ENCODE measurements around the gene TSPAN18.

Gene TSPAN18

DNA sequence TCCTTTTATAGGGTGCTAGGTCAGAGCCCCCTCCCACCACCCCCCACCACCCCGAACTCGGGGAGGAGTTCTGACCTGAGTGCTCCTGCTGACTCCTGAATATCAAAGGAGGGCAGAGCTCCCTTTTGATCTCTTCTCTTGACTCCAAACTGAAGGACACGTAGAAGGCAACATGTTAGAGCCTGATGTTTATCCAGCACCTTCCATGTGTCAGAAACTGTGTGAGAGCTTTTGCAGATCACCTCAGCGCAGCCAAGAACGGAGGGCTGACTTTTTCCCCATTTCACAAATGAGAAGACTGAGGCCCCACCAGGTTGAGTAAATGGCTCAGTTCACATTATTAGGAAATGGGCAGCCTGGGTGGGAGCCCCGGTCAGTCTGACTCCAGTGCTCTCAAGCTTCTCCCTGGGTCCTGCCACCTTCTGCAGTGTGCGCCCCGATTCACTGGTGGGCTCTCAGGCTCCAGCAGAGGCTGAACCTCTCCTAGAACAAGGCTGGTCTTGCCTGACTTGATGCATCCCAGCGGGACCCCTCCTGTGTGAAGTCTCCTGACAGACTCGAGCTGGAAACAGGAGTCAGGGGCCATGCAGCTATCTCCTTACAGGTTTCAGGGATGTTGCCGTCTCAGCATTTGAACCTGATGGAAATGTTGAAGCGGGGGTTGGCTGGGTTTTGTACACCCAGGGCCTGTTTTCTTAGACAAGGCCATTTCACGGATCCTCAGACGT lies 98.5 kb downstream of the TSPAN18 start:
- no peak for DNase-seq

DNA sequence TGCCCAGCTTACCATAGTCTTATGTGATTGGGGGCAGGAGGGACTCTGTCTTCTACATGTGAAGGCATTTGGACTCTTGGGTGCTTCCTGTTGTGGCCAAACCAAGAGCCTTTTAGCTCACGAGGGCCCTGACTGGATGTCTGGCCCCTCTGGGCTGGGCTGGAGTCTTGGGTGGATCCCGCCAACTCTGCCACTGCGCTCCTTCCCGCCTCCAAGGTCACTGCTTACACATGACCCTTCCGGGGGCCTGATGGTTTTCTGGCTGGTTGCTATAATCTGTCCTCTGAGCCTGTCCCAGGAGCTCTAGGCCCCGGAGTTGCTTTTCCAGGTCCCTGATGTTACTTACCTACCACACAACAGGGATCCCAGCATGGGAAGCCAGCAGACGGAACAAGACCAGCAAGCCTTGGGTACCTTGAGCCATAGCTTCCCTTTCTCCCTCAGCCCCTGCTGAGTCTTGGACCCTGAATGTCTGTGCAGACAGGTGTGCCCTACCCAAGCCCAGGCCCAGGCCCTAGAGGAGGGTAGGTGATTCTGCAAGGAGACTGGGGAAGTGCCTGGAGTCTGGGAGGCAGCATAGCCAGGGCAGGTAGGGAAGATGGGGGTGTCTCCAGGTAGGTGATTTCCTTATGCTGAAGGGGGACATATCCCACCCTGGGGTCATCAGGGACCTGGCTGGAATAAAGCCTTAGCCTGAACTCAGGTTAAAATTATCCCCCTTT lies 100.3 kb downstream of the TSPAN18 start:
- no peak for DNase-seq

DNA sequence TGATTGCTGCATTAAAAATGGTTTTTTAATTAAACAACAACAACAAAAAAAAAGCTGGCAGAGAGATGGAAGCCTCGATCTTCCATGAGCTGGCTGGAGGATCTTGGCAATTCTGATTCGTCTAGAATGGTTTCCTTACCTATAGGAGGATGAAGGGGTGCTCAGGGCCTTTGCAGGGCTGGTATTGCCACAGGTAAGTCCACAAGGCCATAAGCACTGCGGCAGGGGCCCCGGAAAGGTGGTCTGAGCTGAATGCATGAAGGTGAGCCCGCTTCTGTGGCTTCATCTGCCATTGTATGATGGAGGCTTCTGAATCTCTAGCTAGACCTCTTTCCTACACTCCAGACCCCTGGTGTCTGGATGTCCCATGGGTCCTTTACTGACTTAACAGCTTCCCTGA lies 101.5 kb downstream of the TSPAN18 start:
- DNase-seq: no peak

DNA sequence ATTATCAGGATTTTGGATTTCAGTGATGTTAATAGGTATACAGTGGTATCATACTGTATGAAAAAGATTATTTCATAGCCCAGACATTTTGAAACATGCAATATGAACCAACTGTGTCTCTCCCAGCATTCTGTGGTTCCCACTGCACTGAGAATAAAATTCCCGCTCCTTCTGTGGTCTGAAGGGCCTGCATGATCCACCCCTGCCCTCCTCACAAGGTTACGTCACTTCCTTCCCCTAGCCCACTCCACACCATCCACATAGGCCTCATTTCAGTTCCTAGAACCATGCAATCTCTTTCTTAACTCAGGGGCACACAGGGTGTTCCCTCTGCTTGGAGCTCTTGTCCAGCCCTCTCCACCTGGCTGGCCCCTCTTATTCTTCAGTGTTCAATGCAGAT lies 103.1 kb downstream of the TSPAN18 start:
- no peak for DNase-seq

DNA sequence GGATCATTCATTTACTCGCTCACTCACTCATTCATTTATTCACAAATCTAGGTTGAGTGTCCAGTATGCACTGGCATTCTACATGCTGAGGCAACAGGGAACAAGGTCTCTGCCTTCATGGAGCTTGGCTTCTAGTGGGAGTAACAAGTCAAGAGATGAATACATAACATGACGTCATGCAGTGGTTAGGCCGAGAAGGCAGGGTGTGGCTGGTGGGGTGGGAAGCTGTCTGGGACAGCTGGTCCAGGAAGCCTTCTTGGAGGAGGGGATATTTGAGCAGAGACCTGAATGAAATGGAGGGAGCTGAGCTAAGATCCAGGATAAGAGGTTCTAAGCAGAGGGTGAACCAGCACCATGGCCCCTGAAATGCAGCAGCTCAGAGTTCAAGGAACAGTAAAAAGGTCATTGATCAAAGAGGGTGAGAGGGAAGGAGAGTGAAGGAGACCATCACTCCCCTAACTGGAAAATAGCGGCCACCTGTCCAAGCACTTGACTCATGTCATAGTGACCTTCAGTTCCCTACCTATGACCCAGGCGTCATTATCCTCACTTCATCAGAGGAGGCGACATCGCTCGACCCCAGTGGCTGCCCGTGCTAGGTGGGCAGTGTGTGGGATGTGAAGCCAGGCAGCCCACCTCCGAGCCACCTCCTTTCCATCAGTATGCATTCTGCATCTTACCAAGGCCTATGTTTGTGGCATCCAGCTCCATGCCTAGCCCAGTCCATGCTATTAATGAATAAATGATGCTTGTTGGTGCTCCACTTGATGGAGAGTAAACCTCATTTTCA lies 105.0 kb downstream of the TSPAN18 start:
- DNase-seq: no peak

DNA sequence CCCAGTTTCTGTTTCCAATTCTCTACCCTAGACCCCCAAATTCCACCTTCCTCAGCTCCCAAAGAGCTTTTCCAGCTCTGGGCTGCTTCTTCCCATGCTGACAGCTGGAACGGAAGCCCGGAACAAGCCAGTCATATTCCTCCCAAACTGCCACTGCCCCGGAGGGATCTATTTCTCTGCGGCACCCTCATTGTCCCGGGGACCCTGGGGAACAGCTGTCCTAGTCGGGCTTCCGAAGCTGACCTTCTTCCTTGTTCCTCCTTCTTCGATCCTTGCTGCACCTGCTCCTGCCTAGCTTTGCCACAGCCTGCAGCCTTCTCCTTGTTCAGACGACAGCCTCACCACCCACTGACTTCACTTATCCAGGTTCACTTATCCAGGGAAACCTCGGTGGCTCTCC lies 105.7 kb downstream of the TSPAN18 start:
- DNase-seq: no peak

DNA sequence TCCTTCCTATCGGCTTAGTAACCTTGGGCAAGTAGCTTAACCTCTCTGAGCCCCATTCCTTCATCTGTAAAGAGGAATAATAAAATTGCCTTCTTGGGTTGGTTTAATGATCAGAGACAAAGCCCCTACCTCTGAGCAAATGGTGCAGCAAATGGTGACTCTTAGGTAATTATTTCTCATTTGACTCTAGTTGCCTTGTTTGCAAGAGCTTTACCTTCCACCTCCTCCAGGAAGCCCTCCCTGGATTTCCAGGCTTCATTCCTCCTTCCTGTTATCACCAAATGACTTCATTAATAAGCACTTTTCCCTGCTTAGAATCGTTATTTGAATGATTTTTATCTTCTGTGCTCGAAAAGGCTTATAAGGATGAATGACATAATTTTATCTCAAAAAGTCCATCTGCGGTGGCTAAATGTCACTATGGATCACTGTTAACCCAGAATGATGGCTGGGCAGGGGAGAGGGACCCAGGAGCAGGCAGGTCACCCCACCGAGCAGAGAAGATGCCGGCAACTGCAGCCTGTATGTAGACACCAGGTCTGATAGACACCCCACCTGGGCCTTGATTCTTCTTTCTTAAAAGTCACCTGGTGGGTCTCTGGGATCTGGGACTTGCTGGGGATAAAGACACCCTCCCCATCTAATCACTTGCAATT lies 106.6 kb downstream of the TSPAN18 start:
- no peak for DNase-seq

DNA sequence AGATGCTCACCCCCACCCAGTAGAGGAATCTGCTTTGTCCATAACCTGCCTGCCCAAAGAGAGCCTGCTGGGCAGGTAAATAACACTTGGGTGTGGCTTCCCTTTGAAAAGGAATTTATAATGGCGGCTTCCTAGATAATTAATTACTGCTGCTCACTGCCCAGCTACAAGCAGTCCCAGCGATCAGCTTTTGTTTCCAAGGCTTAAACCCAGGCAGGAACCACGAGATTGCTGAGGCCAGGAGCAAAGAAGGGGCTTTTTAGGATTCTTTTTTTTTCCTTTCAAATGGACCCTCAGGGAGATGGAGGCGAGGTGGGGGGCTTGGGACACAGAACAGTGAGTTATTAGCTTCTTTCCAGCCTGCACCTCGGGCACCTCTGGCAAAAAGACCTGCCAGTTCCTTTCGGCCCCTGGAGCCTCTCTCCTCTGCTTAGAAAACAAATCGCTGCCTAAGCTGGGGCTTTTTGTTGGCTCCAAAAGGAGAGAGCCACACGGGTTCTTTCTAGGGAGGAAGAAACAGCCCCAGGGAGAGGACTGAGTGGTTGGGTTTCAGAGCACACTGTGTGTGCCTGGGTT lies 107.2 kb downstream of the TSPAN18 start:
- DNase-seq: no peak

DNA sequence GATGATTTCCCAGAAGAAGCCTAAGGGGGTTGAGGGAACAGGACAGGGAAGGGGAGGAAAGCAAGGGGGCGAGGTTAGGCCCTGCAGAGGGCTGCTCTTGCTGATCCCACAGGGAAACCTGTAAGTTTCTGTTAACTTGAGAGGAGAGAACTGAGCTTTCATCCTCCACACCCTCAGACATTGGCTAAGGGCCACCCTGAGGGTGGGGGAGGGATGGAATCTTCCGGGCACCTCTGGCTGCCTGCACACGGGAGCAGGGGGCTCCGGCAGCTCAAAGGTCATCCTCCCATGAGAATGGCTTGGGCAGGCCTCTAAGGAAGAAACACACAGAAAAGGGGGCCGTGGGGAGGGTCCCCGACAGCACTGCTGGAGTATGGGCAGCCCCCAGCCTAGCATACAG lies 108.1 kb downstream of the TSPAN18 start:
- no peak for DNase-seq

DNA sequence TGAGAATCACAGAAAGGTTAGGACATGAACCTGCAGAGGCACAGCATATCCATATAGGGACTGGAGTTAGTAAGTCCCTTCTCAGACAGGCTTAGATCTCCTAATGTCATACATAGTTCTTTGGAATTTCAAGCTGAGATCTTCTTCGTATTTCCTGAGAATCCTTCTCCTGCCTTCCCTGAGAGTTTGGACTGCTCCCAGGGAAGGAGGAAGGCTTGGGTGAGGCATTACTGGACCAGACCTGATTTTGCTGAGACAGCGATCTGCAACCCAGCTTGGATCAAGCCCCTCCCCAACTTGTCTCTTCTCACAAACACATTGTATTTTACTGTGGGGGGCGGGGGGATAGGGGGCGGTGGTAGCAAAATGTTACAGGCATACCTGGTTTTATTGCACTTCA lies 108.5 kb downstream of the TSPAN18 start:
- no peak for DNase-seq

DNA sequence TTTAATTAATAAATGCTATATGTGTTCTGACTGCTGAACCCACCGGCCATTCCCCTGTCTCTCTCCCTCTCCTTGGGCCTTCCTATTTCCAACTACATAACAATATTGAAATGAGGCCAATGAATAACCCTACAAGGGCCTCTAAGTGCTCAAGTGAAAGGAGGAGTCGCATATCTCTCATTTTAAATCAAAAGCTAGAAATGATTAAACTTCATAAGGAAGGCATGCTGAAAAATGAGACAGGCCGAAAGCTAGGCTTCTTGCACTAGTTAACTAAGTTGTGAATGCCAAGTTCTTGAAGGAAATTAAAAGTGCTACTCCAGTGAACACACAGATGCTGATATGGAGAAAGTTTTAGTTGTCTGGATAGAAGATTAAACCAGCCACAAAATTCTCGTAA lies 109.2 kb downstream of the TSPAN18 start:
- DNase-seq: no peak

DNA sequence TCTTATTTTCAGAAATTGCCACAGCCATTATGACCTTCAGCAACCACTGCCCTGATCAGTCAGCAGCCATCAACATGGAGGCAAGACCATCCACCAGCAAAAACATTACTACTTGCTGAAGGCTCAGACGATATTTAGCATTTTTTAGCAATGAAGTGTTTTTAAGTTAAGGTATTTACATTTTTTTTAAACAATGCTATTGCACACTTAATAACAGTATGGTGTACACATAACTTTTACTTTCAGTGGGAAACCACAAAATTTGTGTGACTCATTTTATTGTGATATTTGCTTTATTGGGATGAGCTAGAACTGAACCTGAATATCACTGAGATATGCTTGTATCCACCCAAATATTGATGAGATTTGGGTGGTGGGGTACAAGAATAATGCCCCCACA lies 110.9 kb downstream of the TSPAN18 start:
- no peak for DNase-seq

DNA sequence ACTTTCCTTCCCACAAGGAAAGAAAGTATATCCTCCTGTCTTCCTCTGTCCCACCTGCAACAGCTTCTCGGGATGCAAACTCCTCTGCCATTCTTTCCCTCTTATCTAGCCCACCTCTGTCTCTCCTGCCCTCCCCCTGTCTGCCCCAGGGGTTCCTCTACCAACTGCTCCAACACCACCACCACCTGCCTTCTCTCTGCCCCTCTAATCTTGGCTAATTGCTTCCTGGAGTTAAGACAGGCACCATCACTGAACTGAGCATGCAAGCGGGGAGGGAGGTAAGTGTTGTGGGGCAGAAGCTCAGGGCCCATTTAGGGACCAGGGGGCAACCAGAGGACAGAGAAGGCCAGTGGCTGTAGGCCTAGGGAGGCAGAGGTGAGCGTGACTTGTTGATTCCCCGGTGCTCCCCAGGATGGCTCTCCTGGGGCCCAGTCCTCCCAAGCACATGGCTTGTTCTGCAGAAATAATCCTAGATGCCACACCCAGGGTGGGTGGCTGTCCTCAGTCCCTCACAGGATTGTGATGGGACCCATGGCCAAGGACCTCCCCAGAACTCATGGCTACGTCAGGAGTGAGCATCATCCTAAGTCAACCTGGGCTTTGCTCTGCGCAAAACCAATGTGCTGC lies 112.8 kb downstream of the TSPAN18 start:
- no peak for DNase-seq

DNA sequence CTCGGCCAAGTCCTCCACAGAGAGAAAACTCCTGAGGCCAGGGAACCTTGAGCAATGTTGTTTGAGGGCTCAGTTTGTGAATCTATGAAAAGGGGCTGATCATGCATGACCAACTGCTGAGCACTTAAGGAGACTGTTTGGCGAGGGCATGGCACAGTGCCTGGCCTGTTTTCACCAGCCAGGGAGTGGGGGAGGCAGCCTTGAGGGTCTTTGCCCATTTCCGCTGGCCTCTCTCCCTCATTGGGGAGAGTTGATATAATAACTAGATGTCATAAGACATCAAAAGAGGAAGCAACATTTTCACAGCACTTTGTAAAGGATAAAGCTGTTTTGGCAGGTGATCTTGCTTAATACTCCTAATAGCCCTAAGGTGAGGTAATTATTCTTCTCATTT lies 113.3 kb downstream of the TSPAN18 start:
- DNase-seq: no peak

DNA sequence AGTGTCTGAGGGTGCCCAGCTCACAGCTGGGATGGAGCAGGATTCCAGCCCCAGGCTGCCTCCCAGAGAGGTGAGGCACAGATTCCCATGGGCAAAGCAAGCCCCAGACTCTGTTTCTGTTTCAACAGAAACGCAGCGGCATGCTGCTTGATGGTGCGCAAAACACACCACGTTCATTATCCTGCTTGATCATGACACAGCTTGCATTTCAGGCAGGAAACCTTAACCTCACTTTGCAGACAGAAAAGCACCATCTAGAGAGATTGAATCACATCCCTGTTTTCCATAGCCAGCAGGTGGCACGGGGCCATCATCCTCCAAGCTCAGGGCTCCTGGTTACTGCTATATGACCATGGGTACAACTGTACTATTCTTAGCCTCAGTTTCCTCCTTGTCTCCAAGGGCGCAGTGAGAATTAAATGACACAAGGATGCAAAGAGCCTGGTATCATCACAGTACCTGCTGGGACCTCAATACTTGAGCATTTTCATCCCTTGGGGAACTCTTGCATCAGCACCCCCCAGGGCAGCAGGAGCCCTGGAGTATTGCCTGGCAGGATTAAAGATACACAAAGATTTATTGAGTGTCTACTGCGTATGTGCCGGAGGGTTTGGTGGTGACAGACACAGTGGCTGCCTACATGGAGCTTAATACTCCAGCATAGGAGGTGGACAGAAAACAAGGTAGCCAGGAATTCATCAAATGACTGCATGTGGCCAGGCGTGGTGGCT lies 113.9 kb downstream of the TSPAN18 start:
- no peak for DNase-seq

DNA sequence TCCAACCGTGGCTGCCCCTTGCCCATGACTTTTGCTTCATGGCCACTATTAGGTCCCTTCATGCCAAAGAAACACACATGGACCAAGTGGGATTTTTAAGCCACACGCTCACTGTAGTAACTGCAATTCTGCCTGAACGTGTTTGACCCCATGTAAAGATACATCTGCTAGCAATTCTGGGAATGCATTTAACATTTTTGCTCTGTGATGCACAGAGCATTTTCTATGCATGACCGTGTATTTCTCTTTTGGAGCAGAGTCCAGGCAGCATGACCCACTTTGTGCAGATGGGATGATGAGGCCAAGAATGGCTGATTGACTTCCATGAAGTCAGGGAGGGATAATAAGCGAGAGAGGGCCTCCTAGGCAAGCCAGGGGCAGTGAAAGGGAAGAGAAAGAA lies 115.5 kb downstream of the TSPAN18 start:
- no peak for DNase-seq

DNA sequence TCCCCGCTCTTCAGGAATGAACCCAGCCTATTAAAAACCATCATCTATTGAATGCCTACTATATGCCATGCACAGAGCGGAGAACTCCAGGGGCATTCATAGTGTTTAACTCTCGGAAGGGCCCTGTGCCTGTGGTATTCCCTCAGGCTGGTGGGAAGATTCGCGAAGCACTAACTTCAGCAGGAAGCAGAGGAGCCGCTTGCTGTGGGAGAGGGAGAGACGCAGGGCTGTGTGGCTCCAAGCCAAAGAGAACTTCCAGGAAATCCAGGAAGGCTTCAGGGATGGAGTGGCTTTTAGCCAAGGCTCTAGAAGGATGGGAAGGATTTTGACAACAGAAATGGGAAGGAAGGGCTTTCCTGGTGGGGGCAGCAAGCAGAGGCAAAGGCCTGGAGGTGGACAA lies 120.1 kb downstream of the TSPAN18 start:
- DNase-seq: no peak

DNA sequence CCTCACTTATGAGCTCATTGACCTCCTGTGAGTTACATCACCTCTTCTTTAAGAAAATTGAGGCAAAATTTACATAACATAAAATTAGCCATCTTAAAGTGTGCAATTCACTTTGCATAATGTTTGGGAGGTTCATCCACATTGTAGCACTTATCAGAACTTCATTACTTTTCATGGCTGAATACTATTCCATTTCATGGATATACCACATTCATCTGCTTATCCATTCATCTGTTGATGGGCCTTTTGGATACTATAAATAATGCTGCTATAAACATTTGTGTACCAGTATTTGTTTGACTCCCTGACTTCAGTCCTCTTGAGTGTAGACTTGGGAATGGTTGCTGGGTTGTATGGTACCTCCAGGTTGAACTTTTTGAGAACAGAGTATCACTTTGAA lies 120.6 kb downstream of the TSPAN18 start:
- no peak for DNase-seq

DNA sequence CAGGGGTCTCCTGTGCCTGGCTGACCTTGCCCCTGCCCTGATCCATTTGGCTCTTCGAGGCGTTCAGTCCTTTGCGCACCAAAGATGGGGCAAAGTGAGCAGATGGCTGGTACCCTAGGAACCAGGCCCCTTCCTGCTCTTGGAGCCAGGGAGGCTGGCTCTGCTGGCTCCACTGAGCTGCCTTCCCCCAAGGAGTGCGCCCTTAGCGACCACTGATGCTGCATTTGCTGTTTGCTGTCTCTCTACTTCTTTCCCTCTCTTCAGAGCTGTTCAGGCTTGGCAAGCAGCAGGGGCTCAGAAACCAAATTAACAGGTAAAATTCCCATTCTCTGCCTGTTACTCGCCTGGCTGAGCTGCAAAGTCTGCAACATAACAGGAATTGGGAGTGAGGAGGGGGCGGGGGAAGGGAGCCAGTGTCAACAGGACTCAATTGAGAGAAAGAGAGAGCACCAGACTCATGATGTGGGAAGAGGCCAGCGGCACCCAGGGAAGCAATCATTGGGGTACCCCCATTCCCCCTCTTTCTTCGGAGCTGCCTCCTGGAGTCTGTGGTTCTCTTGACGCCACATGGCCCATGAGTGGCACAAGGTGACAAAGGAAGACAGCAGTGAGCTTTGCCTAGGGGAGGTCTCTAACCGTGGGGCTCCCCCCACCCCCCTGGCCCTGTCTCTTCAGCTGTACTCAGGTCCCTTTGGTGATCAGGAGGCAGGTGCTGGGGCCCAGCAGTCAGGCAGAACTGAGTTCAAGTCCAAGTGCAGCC lies 121.6 kb downstream of the TSPAN18 start:
- no peak for DNase-seq

DNA sequence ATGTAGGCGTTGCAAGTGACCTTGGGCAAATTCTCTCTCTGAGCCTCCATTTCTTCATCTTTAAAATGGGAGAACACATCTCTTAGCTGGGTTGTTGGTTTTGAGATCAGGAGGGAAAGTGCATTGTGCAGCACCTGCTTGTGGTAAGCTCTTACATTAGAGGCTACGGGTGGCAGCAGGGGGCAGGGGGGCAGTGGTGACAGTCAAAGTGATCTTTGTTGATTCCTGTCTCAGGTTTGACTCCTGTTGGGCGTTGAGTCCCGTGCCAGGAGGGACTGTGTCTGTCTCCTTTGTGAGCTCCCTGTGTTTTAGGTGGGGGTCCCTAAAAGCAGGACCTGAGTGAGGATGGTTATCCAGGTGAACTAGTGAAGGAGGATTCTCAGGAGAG lies 122.2 kb downstream of the TSPAN18 start:
- DNase-seq: no peak

DNA sequence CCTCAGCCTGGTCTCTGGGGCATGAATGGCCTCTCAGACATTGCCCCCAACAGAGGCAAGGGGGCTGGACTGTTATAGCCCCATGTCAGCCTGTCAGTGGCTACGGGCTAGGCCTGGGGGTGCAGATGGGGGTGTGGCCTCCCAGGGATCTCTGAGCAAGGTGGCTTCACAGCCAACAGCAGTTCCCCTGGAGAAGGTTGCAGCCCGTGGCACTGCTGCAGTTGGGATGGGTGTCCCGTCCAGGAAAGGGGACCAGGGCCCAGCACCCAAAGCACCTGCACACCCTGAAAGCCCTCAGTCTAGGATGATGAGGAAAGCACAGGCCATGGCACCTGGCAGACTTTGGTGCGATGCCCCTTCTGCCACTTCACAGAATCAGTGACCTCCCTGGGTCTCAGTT lies 122.7 kb downstream of the TSPAN18 start:
- no peak for DNase-seq
